HCT116 (cell line): Measurements from ENCODE around the gene SLC18A2.

Experiments
- CBX3 ChIP-seq: IDR thresholded peaks from 2 replicates; pipeline ENCODE4 v1.6.1; 2012; ENCODE audit warnings: low read depth
- CEBPB ChIP-seq: IDR thresholded peaks from 2 replicates; pipeline ENCODE4 v1.6.1; 2012; ENCODE audit warnings: low read depth
- EZH2 ChIP-seq: fragments of 200-600 bp; sonication (generic); IDR thresholded peaks from 2 replicates; pipeline ENCODE4 v1.6.1; 2017; ENCODE audit warnings: antibody characterized with exemption, mixed run types
- FOSL1 ChIP-seq: IDR thresholded peaks from 2 replicates; pipeline ENCODE4 v1.6.1; 2012; ENCODE audit warnings: low read depth
- POLR2A ChIP-seq: IDR thresholded peaks from 2 replicates; pipeline ENCODE4 v1.7.0; 2011; ENCODE audit warnings: borderline replicate concordance; ENCODE audit not compliant: insufficient read depth, insufficient read length; ENCODE audit errors: extremely low read depth
- POLR2AphosphoS5 ChIP-seq: IDR thresholded peaks from 2 replicates; pipeline ENCODE4 v1.6.1; 2011; ENCODE audit warnings: mild to moderate bottlenecking, low read depth, low read length, moderate library complexity
- TF ChIP-seq, protein P1 (sequence below), 3 experiments: fragments of 200-600 bp in 1 of 3; sonication (generic) in 1 of 3; IDR thresholded peaks in 2 of 3; conservative IDR thresholded peaks in 1 of 3; 2 replicates each; pipeline ENCODE4 v1.5.1; 2012 to 2017; ENCODE audit warnings: low read depth in 2 of 3, low read length in 2 of 3, antibody characterized with exemption in 1 of 3, borderline replicate concordance in 1 of 3, control low read depth in 1 of 3, mild to moderate bottlenecking in 1 of 3, mixed read lengths in 1 of 3, mixed run types in 1 of 3, moderate library complexity in 1 of 3; ENCODE audit not compliant: insufficient read depth in 1 of 3
- TF ChIP-seq, protein P2 (sequence below): IDR thresholded peaks from 2 replicates; pipeline ENCODE4 v1.6.1; 2012

GRCh38 chr10:117239051-117239450 is 1.9 kb upstream of the SLC18A2 start:
- TF ChIP-seq, protein P1, sequence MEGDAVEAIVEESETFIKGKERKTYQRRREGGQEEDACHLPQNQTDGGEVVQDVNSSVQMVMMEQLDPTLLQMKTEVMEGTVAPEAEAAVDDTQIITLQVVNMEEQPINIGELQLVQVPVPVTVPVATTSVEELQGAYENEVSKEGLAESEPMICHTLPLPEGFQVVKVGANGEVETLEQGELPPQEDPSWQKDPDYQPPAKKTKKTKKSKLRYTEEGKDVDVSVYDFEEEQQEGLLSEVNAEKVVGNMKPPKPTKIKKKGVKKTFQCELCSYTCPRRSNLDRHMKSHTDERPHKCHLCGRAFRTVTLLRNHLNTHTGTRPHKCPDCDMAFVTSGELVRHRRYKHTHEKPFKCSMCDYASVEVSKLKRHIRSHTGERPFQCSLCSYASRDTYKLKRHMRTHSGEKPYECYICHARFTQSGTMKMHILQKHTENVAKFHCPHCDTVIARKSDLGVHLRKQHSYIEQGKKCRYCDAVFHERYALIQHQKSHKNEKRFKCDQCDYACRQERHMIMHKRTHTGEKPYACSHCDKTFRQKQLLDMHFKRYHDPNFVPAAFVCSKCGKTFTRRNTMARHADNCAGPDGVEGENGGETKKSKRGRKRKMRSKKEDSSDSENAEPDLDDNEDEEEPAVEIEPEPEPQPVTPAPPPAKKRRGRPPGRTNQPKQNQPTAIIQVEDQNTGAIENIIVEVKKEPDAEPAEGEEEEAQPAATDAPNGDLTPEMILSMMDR (IDR thresholded peaks at IDR 0.05 in 2 of 3, conservative IDR thresholded peaks at IDR 0.05 in 1 of 3; ENCODE audit: borderline replicate concordance in 1 of 3, insufficient read depth in 1 of 3, low read depth in 2 of 3, low read length in 2 of 3) = no peak
- TF ChIP-seq CBX3 = no peak
- TF ChIP-seq, protein P2, sequence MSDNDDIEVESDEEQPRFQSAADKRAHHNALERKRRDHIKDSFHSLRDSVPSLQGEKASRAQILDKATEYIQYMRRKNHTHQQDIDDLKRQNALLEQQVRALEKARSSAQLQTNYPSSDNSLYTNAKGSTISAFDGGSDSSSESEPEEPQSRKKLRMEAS = no peak
- no peak for TF ChIP-seq POLR2AphosphoS5
- no peak for TF ChIP-seq EZH2
- TF ChIP-seq FOSL1 = no peak
- no peak for TF ChIP-seq POLR2A
- no peak for TF ChIP-seq CEBPB
